ENCODE results near the gene B4GALT4.

B4GALT4 gene

GRCh38 chr3:119228373-119229145, 12.1 kb downstream of the B4GALT4 start:
- DNase-seq (ENCODE audit: low spot score): no peak
- in situ Hi-C loops (cut with MboI; ENCODE audit: low sequenced_read_pairs, unreplicated experiment): no loop called here
- no peak for TF ChIP-seq CTCF (IDR thresholded peaks at IDR 0.05; ENCODE audit: borderline replicate concordance, control extremely low read depth, extremely low read depth, insufficient read depth, missing control alignments)

GRCh38 chr3:119227070-119227850, 13.4 kb downstream of the B4GALT4 start:
- in situ Hi-C loops (cut with MboI; ENCODE audit: low sequenced_read_pairs, unreplicated experiment): no loop called here
- no peak for DNase-seq (ENCODE audit: low spot score)
- no peak for TF ChIP-seq CTCF (IDR thresholded peaks at IDR 0.05; ENCODE audit: borderline replicate concordance, control extremely low read depth, extremely low read depth, insufficient read depth, missing control alignments)

GRCh38 chr3:119225121-119225520, 15.6 kb downstream of the B4GALT4 start:
- no peak for DNase-seq (ENCODE audit: low spot score)
- TF ChIP-seq CTCF (IDR thresholded peaks at IDR 0.05; ENCODE audit: borderline replicate concordance, control extremely low read depth, extremely low read depth, insufficient read depth, missing control alignments): no peak
- in situ Hi-C loops (cut with MboI; ENCODE audit: low sequenced_read_pairs, unreplicated experiment): no loop called here

GRCh38 chr3:119223511-119223910, 17.2 kb downstream of the B4GALT4 start:
- no peak for TF ChIP-seq CTCF (IDR thresholded peaks at IDR 0.05; ENCODE audit: borderline replicate concordance, control extremely low read depth, extremely low read depth, insufficient read depth, missing control alignments)
- no peak for DNase-seq (ENCODE audit: low spot score)
- in situ Hi-C loops (cut with MboI; ENCODE audit: low sequenced_read_pairs, unreplicated experiment): no loop called here

GRCh38 chr3:119222391-119222790, 18.3 kb downstream of the B4GALT4 start:
- in situ Hi-C loops (cut with MboI; ENCODE audit: low sequenced_read_pairs, unreplicated experiment): no loop called here
- TF ChIP-seq CTCF (IDR thresholded peaks at IDR 0.05; ENCODE audit: borderline replicate concordance, control extremely low read depth, extremely low read depth, insufficient read depth, missing control alignments): no peak

GRCh38 chr3:119221779-119222320, 18.8 kb downstream of the B4GALT4 start:
- no peak for TF ChIP-seq CTCF (IDR thresholded peaks at IDR 0.05; ENCODE audit: borderline replicate concordance, control extremely low read depth, extremely low read depth, insufficient read depth, missing control alignments)
- in situ Hi-C loops (cut with MboI; ENCODE audit: low sequenced_read_pairs, unreplicated experiment): no loop called here
- no peak for DNase-seq (ENCODE audit: low spot score)

More at GRCh38 chr3:119222391-119222790, 18.3 kb downstream of the B4GALT4 start:
- no peak for DNase-seq (ENCODE audit: low spot score)

Data from GM13976 (cell line).